Measurements from ENCODE around the gene RASSF5.
A peak's percentile ranks its signal among the peaks of the same experiment; 100 is the strongest.

RASSF5 gene

DNA sequence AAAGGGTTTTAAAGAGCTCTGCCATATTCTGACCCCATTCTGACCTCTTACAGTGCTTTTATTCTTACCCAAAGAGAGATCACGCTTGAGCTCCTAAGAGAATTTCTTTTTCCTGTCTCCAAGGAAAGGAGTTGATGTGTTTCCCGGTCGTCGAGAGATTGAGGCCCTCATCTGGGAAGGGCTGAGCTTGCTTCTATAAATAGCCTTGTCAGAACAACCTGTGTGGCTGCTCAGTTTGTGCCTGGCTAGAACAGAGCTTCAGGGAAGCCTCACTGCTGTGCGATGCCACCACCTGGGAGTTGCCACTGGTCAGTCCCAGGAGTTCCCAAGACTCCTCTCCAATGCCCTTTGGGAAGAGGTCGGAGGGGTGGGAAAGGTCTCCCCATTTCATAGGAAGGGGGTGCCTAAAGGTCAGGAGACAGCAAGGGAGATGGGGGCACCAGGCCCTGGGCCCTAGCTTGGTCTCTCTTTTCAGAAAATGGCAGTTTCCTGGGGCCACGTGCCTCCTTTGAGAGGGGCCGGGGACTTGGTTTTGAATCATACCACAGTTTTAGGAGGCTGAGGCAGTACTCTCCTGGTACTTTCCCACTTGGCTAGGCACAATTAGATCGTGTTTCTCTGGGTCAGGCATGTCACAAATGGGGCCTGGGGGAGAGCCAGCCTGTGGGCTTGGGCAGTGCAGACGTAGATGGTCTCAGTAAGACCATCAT is 52.8 kb downstream of the RASSF5 start:
- ATAC-seq (ENCODE audit: insufficient read depth, low read depth) = no peak
- Histone ChIP-seq H3K79me2 (ENCODE audit: insufficient read depth, low read length) (peaks cover 73% of the 10 kb centered on the region), H3K9ac (ENCODE audit: low read depth, low read length) (peak overlapping the region; percentile 97), H4K20me1 (ENCODE audit: insufficient read depth, low read length) (peaks cover 18% of the 10 kb centered on the region), H3K36me3 (ENCODE audit: insufficient read depth, low read length) (peaks cover 50% of the 10 kb centered on the region), H3K4me1 (ENCODE audit: insufficient read depth, low read length) (peaks cover 92% of the 10 kb centered on the region), H2AFZ (ENCODE audit: low read depth, low read length) (no peak overlapping the region), H3K4me2 (ENCODE audit: insufficient read depth, low read length) (peak overlapping the region; percentile 85), H3K27ac (ENCODE audit: low read length) (peak overlapping the region; percentile 97), H3K4me3 (ENCODE audit: low read depth in 1 of 2, low read length in 2 of 2) (peak overlapping the region; percentile 87 to 90), H3K9me3 (ENCODE audit: insufficient read depth, low read length, severe bottlenecking) (no peaks in the 10 kb centered on the region), H3K27me3 (ENCODE audit: insufficient read depth, low read length, poor library complexity) (no peaks in the 10 kb centered on the region)
- no peak for TF ChIP-seq EZH2 (IDR thresholded peaks at IDR 0.05; ENCODE audit: borderline replicate concordance, low read depth, low read length, severe bottlenecking)
- TF ChIP-seq, protein P1, sequence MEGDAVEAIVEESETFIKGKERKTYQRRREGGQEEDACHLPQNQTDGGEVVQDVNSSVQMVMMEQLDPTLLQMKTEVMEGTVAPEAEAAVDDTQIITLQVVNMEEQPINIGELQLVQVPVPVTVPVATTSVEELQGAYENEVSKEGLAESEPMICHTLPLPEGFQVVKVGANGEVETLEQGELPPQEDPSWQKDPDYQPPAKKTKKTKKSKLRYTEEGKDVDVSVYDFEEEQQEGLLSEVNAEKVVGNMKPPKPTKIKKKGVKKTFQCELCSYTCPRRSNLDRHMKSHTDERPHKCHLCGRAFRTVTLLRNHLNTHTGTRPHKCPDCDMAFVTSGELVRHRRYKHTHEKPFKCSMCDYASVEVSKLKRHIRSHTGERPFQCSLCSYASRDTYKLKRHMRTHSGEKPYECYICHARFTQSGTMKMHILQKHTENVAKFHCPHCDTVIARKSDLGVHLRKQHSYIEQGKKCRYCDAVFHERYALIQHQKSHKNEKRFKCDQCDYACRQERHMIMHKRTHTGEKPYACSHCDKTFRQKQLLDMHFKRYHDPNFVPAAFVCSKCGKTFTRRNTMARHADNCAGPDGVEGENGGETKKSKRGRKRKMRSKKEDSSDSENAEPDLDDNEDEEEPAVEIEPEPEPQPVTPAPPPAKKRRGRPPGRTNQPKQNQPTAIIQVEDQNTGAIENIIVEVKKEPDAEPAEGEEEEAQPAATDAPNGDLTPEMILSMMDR (IDR thresholded peaks at IDR 0.05; ENCODE audit: borderline replicate concordance, extremely low read depth, low read length, poor library complexity, severe bottlenecking) = no peak
- no peak for DNase-seq

DNA sequence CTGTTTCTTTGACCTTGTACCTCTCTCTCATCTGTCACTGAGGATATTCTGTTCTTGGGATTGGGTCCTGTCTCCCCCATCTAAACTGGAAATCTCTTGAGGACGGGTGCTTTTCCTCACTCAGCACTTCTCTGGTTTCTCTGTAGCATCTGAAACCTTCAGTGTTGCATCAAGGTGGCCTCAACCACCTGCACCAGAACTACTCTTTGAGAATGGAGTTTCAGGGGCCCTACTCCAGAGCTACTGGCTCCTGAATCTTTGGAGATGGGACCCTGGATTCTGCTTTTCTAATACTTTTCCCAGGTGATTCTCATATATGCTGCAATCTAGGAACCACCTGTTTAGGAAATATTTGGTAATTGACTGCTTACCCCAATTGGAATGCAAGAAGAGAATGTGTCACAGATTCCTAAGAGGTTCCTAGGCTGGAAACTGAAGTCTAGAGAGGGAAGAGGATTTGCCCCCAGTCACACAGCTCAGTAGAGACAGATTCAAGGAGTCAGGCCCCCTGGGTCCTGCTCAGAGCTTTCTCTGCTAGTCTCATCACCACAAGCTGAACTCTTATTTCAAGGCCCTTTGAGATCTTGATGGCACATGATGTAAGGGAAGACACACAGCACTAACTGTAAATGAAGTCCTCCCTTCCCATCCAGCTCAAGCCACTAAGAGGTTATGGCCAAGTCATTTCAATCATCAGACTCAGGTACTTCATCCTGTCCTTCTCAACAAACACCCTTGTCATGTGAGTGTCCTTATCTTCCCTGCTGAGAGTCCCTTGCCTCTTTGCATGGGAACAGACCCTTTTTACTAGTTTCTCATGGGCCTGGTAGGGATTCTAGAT is 56.3 kb downstream of the RASSF5 start:
- Histone ChIP-seq H3K9me3 (ENCODE audit: insufficient read depth, low read length, severe bottlenecking) (no peaks in the 10 kb centered on the region), H4K20me1 (ENCODE audit: insufficient read depth, low read length) (peaks cover 51% of the 10 kb centered on the region), H3K27me3 (ENCODE audit: insufficient read depth, low read length, poor library complexity) (no peaks in the 10 kb centered on the region), H3K9ac (ENCODE audit: low read depth, low read length) (peak overlapping the region; percentile 55), H3K36me3 (ENCODE audit: insufficient read depth, low read length) (peaks cover 84% of the 10 kb centered on the region), H3K4me2 (ENCODE audit: insufficient read depth, low read length) (peak overlapping the region; percentile 63), H3K79me2 (ENCODE audit: insufficient read depth, low read length) (peaks cover 92% of the 10 kb centered on the region), H2AFZ (ENCODE audit: low read depth, low read length) (no peak overlapping the region), H3K4me3 (ENCODE audit: low read depth in 1 of 2, low read length in 2 of 2) (peak overlapping the region in 1 of 2 experiments; percentile 46; a peak in 2 of 4 replicates), H3K4me1 (ENCODE audit: insufficient read depth, low read length) (peaks cover 85% of the 10 kb centered on the region), H3K27ac (ENCODE audit: low read length) (peak overlapping the region; percentile 91)
- ATAC-seq (ENCODE audit: insufficient read depth, low read depth) = no peak
- TF ChIP-seq, protein P1 (IDR thresholded peaks at IDR 0.05; ENCODE audit: borderline replicate concordance, extremely low read depth, low read length, poor library complexity, severe bottlenecking) = no peak
- no peak for TF ChIP-seq EZH2 (IDR thresholded peaks at IDR 0.05; ENCODE audit: borderline replicate concordance, low read depth, low read length, severe bottlenecking)
- DNase-seq = no peak

DNA sequence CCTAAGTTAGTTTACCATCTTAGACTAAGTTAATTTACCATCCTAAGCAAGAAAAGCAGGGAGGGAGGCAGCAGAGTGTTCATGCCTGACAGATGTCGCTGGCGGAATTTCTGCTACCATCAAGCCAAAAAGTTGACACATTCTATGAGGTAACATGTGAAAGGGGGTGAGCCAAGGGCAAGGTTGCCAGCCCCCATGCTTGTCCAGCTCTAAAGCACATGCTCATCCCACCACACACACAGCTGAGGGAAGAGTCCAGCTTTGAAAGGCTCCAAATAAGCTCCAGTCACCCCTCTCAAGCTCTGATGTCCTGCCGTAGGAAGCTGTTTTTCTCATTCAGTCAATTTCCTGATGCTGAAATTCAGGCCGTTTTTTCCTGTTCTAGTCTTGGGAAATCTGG is 58.7 kb downstream of the RASSF5 start:
- peaks cover 65% of the 10 kb centered on the region for H4K20me1 ChIP-seq (ENCODE audit: insufficient read depth, low read length)
- H2AFZ ChIP-seq (ENCODE audit: low read depth, low read length) = no peak overlapping the region
- no peak overlapping the region for H3K4me3 ChIP-seq (ENCODE audit: low read depth in 1 of 2, low read length in 2 of 2)
- peak overlapping the region; percentile 91 for H3K27ac ChIP-seq (ENCODE audit: low read length)
- H3K36me3 ChIP-seq (ENCODE audit: insufficient read depth, low read length) = peaks cover 84% of the 10 kb centered on the region
- H3K4me2 ChIP-seq (ENCODE audit: insufficient read depth, low read length) = no peak overlapping the region
- ATAC-seq (ENCODE audit: insufficient read depth, low read depth) (no peak), DNase-seq (no peak)
- H3K9ac ChIP-seq (ENCODE audit: low read depth, low read length) = no peak overlapping the region
- H3K27me3 ChIP-seq (ENCODE audit: insufficient read depth, low read length, poor library complexity) = no peaks in the 10 kb centered on the region
- no peak for TF ChIP-seq EZH2 (IDR thresholded peaks at IDR 0.05; ENCODE audit: borderline replicate concordance, low read depth, low read length, severe bottlenecking)
- TF ChIP-seq, protein P1 (IDR thresholded peaks at IDR 0.05; ENCODE audit: borderline replicate concordance, extremely low read depth, low read length, poor library complexity, severe bottlenecking) = no peak
- peaks cover 61% of the 10 kb centered on the region for H3K4me1 ChIP-seq (ENCODE audit: insufficient read depth, low read length)
- no peaks in the 10 kb centered on the region for H3K9me3 ChIP-seq (ENCODE audit: insufficient read depth, low read length, severe bottlenecking)
- peaks cover 91% of the 10 kb centered on the region for H3K79me2 ChIP-seq (ENCODE audit: insufficient read depth, low read length)

All from DND-41 (cell line).